Activated CD4-positive, alpha-beta T cell treated with anti-CD3 and anti-CD28 coated beads, Interleukin-2, amount 10 ng/mL, durations not matched to agents 24 days and 14 days (primary cell): ENCODE measurements around the gene CNTNAP1. TPM values are rescaled to one million over a fixed set of nuclear protein-coding genes. Genes with fewer than 3 reads are reported as not detected.
"Not testable (repeated sequence)": the region's sequence is repeated elsewhere in the genome, so short reads cannot be mapped to it uniquely, and the experiment has no call there.

Source experiments
- DNase-seq: peaks from one replicate; pipeline ENCODE4 v3.0.0; 2022
- H3K27ac Mint-ChIP-seq: one replicate; pipeline ENCODE4 v1.8.0; 2022; ENCODE audit warnings: mild to moderate bottlenecking, mixed read lengths
- H3K27me3 Mint-ChIP-seq: one replicate; pipeline ENCODE4 v1.8.0; 2022; ENCODE audit warnings: mixed read lengths
- H3K36me3 Mint-ChIP-seq: one replicate; pipeline ENCODE4 v1.8.0; 2022; ENCODE audit warnings: low read depth, mild to moderate bottlenecking, mixed read lengths
- H3K4me1 Mint-ChIP-seq: one replicate; pipeline ENCODE4 v1.8.0; 2021; ENCODE audit warnings: mixed read lengths
- H3K4me3 Mint-ChIP-seq: one replicate; pipeline ENCODE4 v1.8.0; 2022; ENCODE audit warnings: mild to moderate bottlenecking, moderate library complexity, mixed read lengths
- H3K9me3 Mint-ChIP-seq: one replicate; pipeline ENCODE4 v1.8.0; 2021; ENCODE audit warnings: mixed read lengths
- intact Hi-C: fragments of 100-400 bp; cut with micrococcal nuclease; formaldehyde crosslinking; loops from one replicate; pipeline ENCODE4 v1.15.1; 2023
- total RNA-seq: library from RNA; stranded (reverse); gene quantifications from 2 replicates; pipeline ENCODE4 v1.2.3, GENCODE V29; 2022

Gene CNTNAP1
- 3.0 and 3.2 TPM in 2 replicates for total RNA-seq

GRCh38 chr17:42681976-42682721, at the start of gene CNTNAP1:
Gene CNTNAP1 (plus strand): TSS chr17:42682531. CDS start chr17:42682830, 299 bp downstream.
- H3K4me1 Mint-ChIP-seq: peaks cover 48% of the 10 kb centered on the region
- peaks cover 23% of the 10 kb centered on the region for H3K27me3 Mint-ChIP-seq
- peak within 1 kb of the TSS; percentile 74 for H3K27ac Mint-ChIP-seq
- intact Hi-C loops: no loop called here
- peak within 1 kb of the TSS; percentile 87 for H3K4me3 Mint-ChIP-seq
- no peaks in the 10 kb centered on the region for H3K36me3 Mint-ChIP-seq
- no peaks in the 10 kb centered on the region for H3K9me3 Mint-ChIP-seq
- peak; percentile 77 for DNase-seq

DNA sequence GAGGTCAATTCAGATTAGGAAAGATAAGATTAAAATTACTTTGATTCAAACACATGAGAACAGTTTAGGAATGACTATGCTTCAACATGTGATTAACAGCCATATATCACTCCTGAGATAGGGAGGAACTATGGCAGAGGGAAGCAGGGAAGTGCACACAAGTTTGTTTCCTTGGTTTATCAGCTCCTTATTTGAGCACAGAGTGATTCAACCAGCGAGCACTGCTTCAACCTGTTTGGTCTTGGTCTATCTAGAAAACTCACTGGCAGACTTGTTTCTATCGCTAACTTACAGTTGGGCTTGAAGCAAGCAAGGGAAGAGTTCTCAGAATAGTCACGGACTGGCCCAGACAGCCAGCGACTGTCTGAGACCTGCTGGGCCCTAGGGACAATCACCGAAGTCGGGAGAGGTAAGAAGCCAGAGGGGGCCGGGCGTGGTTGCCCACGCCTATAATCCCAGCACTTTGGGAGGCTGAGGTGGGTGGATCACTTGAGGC, 49.3 kb upstream of the CNTNAP1 start:
- intact Hi-C loops: no loop called here
- H3K36me3 Mint-ChIP-seq: no peaks in the 10 kb centered on the region

DNA sequence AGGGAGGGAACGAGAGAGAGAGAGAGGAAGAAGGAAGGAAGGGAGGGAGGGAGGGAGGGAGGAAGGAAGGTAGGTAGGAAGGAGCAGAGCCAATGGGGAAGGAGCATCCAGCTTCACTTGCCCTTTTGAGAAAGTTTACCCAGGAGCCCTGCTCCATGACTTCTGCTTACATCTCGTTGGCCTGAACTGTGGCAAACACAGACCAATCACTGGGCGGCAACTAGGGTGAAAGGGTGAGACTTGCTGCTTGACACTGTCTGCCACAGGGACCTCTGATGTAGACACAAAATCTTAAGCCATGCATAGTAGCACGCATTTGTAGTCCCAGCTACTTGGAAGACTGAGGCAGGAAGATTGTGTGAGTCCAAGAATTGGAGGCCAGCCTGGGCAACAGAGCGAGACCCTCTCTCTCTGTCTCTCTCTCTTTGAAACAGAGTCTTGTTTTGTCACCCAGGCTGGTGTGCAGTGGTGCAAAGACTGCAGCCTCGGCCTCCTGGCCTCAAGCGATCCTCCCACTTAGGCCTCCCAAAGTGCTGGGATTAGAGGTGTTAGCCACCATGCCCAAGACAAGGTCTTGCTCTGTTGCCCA, 42.7 kb upstream of the CNTNAP1 start:
- no peak overlapping the region for H3K4me3 Mint-ChIP-seq
- no peak for DNase-seq
- no peaks in the 10 kb centered on the region for H3K9me3 Mint-ChIP-seq
- H3K4me1 Mint-ChIP-seq: no peaks in the 10 kb centered on the region
- peaks cover 14% of the 10 kb centered on the region for H3K27me3 Mint-ChIP-seq
- intact Hi-C loops: no loop called here
- H3K27ac Mint-ChIP-seq: no peak overlapping the region
- no peaks in the 10 kb centered on the region for H3K36me3 Mint-ChIP-seq

More for the DNA sequence above, 49.3 kb upstream of the CNTNAP1 start:
- H3K4me1 Mint-ChIP-seq: no peaks in the 10 kb centered on the region
- H3K9me3 Mint-ChIP-seq: no peaks in the 10 kb centered on the region
- no peak overlapping the region for H3K4me3 Mint-ChIP-seq
- peaks cover 1% of the 10 kb centered on the region for H3K27me3 Mint-ChIP-seq
- H3K27ac Mint-ChIP-seq: no peak overlapping the region
- DNase-seq: no peak

- H3K9me3 Mint-ChIP-seq: no peaks in the 10 kb centered on the region
- H3K4me1 Mint-ChIP-seq: no peaks in the 10 kb centered on the region
- intact Hi-C loops: no loop called here
- DNase-seq: no peak
- H3K36me3 Mint-ChIP-seq: no peaks in the 10 kb centered on the region
- no peak overlapping the region for H3K27ac Mint-ChIP-seq
- H3K4me3 Mint-ChIP-seq: no peak overlapping the region
- peaks cover 14% of the 10 kb centered on the region for H3K27me3 Mint-ChIP-seq
These were observed 42.2 kb upstream of the CNTNAP1 start for GRCh38 chr17:42640121-42640520.

DNA sequence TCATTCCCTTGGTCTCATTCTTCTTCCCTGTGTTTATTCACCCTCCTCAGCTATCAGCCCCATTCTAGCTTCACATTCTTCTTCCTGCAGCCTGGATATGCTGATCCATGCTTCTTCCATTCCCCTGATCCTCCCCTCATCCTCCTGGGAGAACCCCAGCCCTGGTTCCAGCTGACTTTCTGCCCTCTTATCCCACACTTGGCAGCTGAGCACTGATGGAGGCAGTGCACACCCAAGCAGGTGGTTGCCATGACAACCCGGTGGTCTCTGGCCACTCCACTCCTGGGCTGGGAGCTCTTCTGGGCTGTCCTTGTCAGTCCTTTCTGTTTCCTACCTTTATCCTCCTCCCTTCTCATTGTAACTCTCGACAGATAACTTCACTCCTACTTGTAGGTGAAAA, 40.0 kb upstream of the CNTNAP1 start:
- Mint-ChIP-seq H3K27ac (no peak overlapping the region), H3K27me3 (peaks cover 18% of the 10 kb centered on the region), H3K4me1 (no peaks in the 10 kb centered on the region), H3K4me3 (no peak overlapping the region), H3K9me3 (no peaks in the 10 kb centered on the region), H3K36me3 (no peaks in the 10 kb centered on the region)
- intact Hi-C loops: no loop called here
- no peak for DNase-seq

- no peak for DNase-seq
- H3K36me3 Mint-ChIP-seq: no peaks in the 10 kb centered on the region
- H3K9me3 Mint-ChIP-seq: no peaks in the 10 kb centered on the region
- H3K4me3 Mint-ChIP-seq: no peak overlapping the region
- intact Hi-C loops: no loop called here
- H3K27ac Mint-ChIP-seq: no peak overlapping the region
- no peaks in the 10 kb centered on the region for H3K4me1 Mint-ChIP-seq
- peaks cover 10% of the 10 kb centered on the region for H3K27me3 Mint-ChIP-seq
These were observed 34.6 kb upstream of the CNTNAP1 start for GRCh38 chr17:42647778-42648177.

DNA sequence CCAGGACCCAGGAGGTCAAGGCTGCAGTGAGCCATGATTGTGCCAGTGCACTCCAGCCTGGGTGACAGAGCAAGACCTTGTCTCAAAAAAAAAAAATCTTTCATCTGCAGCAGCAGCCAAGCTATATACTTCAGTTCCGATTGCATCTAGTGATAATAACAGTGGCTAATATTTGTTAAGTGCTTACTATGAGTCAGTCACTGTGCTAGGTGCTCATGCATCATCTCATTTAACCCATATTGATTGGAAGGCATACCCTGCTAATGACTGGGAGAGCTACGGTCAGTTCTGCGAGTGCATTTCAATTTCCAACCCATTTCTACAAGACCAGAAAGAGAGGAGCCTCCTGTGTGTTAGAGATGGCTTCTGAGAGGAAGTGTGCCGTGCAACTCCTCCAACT, 30.9 kb upstream of the CNTNAP1 start:
- intact Hi-C loops: no loop called here
- no peaks in the 10 kb centered on the region for H3K9me3 Mint-ChIP-seq
- H3K36me3 Mint-ChIP-seq: no peaks in the 10 kb centered on the region
- DNase-seq: no peak
- H3K4me3 Mint-ChIP-seq: no peak overlapping the region
- peaks cover 12% of the 10 kb centered on the region for H3K4me1 Mint-ChIP-seq
- no peak overlapping the region for H3K27ac Mint-ChIP-seq
- H3K27me3 Mint-ChIP-seq: peaks cover 18% of the 10 kb centered on the region

- intact Hi-C loops: no loop called here
- H3K27ac Mint-ChIP-seq: no peak overlapping the region
- H3K4me3 Mint-ChIP-seq: peak overlapping the region; percentile 19
- no peaks in the 10 kb centered on the region for H3K36me3 Mint-ChIP-seq
- H3K27me3 Mint-ChIP-seq: peaks cover 14% of the 10 kb centered on the region
- H3K9me3 Mint-ChIP-seq: peaks cover 7% of the 10 kb centered on the region
- DNase-seq: no peak
- peaks cover 16% of the 10 kb centered on the region for H3K4me1 Mint-ChIP-seq
These were observed 28.9 kb upstream of the CNTNAP1 start for GRCh38 chr17:42653179-42654124.

DNA sequence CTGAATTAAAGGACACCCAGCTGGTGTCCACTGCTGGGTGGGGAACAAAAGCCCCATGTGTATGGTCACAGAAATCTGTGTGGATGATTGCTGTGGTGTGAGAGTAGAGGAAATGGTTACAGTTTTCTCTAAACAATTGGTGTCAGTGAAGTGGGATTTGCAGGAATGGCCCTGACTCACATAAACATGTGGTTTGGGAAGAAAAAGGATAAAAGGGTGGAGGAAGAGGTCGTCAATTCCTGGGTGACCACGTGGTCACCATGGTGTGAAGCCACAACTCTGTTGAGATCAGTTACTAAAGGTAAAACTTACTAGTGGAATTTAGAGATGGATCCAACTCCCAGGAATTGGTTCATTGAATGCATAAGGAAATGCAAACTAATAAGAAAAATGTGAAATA, 26.8 kb upstream of the CNTNAP1 start:
- peaks cover 2% of the 10 kb centered on the region for H3K36me3 Mint-ChIP-seq
- peaks cover 8% of the 10 kb centered on the region for H3K9me3 Mint-ChIP-seq
- no peak overlapping the region for H3K4me3 Mint-ChIP-seq
- H3K27me3 Mint-ChIP-seq: peaks cover 17% of the 10 kb centered on the region
- H3K27ac Mint-ChIP-seq: no peak overlapping the region
- H3K4me1 Mint-ChIP-seq: peaks cover 27% of the 10 kb centered on the region
- intact Hi-C loops: loop anchor here (5.0 kb wide), 1 partner anchor 78 kb away; the partner anchor contains the start of gene PSMC3IP
- DNase-seq: no peak

GRCh38 chr17:42657824-42658588, 24.3 kb upstream of the CNTNAP1 start:
- DNase-seq: no peak
- Mint-ChIP-seq H3K27ac (no peak overlapping the region), H3K9me3 (peaks cover 8% of the 10 kb centered on the region), H3K27me3 (peaks cover 17% of the 10 kb centered on the region), H3K4me3 (peak overlapping the region; percentile 94), H3K4me1 (peaks cover 27% of the 10 kb centered on the region), H3K36me3 (peaks cover 2% of the 10 kb centered on the region)
- intact Hi-C loops: loop anchor here (2.0 to 5.0 kb wide), 2 partner anchors 19 to 81 kb away; partner anchors contain the start of genes PLEKHH3 and PSMC3IP

- intact Hi-C loops: loop anchor here (2.0 to 5.0 kb wide), 2 partner anchors 17 to 82 kb away; partner anchors contain the start of genes PLEKHH3 and PSMC3IP
These were observed 23.0 kb upstream of the CNTNAP1 start, which contains the start of gene TUBG2 for GRCh38 chr17:42659079-42659931. Gene TUBG2 (plus strand): TSS chr17:42659284. CDS start chr17:42659504, 220 bp downstream.

GRCh38 chr17:42659932-42660274, 22.4 kb upstream of the CNTNAP1 start:
- Mint-ChIP-seq H3K4me3 (peak overlapping the region; percentile 94), H3K4me1 (peaks cover 24% of the 10 kb centered on the region)
- H3K36me3 Mint-ChIP-seq, H3K27me3 Mint-ChIP-seq, DNase-seq, H3K27ac Mint-ChIP-seq, H3K9me3 Mint-ChIP-seq: not testable (repeated sequence)
- intact Hi-C loops: loop anchor here (2.0 to 5.0 kb wide), 2 partner anchors 17 to 83 kb away; partner anchors contain the start of genes PLEKHH3 and PSMC3IP

More at GRCh38 chr17:42659079-42659931, 23.0 kb upstream of the CNTNAP1 start, which contains the start of gene TUBG2:
- peak; percentile 93 for DNase-seq
- peak within 1 kb of the TSS; percentile 94 for H3K4me3 Mint-ChIP-seq
- H3K27ac Mint-ChIP-seq: peak within 1 kb of the TSS; percentile 85
- peaks cover 8% of the 10 kb centered on the region for H3K9me3 Mint-ChIP-seq
- peaks cover 9% of the 10 kb centered on the region for H3K27me3 Mint-ChIP-seq
- H3K4me1 Mint-ChIP-seq: peaks cover 24% of the 10 kb centered on the region
- peaks cover 2% of the 10 kb centered on the region for H3K36me3 Mint-ChIP-seq
